Stimulated activated CD4-positive, alpha-beta T cell treated with anti-CD3 and anti-CD28 coated beads, Interleukin-4, amount 100 ng/mL, for 48 hours (primary cell): ENCODE data around the gene SIX4.

Experiments
- DNase-seq, 2 donors: peaks; one replicate each; pipeline ENCODE4 v3.0.0-alpha.2; 2020; ENCODE audit warnings: low read depth in 2 of 2

The SIX4 gene

GRCh38 chr14:60722107-60722356, 2.1 kb downstream of the SIX4 start:
- no peak for DNase-seq

DNA sequence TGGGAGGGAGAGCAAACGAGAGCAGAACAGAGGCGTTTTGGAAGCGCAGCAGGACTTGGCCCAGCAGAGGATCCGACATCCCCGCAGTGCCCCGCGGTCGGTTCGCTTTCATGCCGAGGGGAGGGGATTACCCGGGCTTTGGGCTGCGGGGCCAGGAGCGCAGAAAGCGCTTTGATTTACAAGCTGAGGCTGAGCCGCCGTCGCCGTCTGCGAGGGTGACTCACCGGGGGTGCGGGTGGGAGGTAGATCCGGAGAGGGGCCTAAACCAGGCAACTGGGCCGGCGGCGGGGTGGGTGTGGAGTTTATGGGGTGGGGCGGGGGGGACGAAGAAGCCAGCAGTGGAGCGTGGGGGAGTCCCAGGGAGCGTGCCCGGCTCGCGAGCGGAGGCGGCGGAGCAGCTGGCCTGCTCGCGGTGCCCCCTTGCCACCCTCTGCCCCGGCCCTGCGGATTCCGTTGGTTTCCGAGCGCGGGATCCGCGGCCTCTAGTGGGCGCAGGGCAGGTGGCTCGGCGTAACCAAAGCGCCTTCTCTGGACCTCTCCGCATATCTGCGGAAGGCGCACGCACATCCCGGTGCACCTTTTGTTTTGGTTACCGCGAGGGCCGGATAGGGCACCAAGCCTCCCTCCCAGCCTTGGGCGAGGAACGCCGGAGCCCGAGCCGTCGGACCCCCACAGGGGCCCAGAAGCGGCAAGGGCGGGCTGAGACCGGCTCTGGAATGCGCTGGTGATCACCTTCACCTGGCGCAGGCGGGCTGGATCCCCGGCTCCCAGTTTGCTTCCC, 2.6 kb downstream of the SIX4 start:
- peak in 1 of 2 donors; percentile 35 for DNase-seq

DNA sequence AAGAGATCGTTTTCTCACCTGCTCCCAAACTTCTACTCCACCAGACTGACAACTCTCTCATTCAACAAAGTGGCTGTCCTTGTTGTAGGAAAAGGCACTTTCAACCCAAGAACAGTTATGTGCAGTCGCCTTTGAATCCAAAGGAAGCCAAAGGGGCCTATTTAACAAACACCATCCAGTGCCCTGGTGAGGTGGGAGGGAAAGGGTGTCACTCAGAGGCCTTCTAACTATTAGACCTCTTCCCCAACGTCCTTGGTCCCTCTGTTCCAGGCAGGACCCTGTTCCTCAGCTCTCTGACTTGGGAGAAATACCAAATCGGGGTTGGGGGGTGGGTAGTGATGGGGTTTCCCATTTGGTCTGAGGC, 3.2 kb downstream of the SIX4 start:
- no peak for DNase-seq

- DNase-seq = no peak
Measured at GRCh38 chr14:60720391-60720790, 3.8 kb downstream of the SIX4 start.

- DNase-seq = no peak
Measured at GRCh38 chr14:60713513-60713912, 10.6 kb downstream of the SIX4 start.

DNA sequence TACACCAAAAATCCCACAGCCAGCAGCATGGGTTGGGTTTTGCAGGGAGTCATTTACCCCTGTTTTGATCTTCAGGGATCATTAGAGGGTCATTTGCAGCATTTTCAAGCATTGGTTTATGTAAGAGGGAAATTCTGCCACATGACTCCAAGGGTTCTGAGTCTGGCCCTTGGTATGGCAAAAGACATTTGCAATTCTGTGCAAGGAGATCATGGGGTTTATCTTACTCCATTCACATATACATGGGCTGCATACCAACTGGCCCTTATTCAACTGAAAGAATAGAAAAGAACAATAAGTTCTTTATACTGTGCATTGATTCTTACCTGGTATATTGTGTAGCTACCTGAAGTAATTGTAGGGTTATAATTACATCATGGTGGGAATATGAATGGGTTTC, 13.7 kb downstream of the SIX4 start:
- DNase-seq = no peak

- no peak for DNase-seq
Measured at GRCh38 chr14:60707858-60708257, 16.3 kb downstream of the SIX4 start.

DNA sequence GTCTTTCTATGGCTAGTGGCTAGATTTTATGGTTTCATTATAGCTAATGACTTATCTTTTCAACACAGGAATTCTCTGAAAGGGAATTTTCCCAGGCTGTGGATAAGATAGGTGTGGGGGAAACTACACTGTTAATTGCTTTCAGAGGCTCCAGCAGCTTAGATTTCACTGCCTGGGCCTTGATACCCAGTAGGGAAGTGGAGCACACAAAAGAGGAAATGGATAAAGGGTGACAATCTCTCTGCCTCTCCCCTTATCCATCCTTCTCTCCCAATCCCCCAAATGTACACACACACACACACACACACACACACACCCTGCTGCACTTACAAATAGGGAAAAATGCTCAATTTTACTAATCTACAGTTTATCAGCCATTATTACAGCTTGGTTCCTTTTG, 19.1 kb downstream of the SIX4 start:
- no peak for DNase-seq

- DNase-seq = no peak
Measured at GRCh38 chr14:60700598-60700997, 23.6 kb downstream of the SIX4 start.

DNA sequence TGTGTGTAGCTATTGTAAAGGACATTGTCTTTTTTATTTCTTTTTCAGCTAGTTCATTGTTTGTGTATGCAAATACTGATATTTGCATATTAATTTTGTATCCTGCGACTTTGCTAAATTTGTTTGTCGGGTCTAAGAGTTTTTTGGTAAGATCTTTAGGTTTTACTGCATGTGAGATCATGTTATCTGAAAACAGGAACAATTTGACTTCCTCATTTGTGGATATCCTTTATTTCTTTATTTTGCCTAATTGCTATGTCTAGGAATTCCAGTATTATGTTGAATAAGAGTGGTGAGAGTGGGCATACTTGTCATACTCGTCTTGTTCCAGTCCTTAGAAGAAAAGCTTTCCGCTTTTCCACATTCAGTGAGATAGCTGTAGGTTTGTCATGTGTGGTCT, 28.8 kb downstream of the SIX4 start:
- no peak for DNase-seq

- no peak for DNase-seq
Measured at GRCh38 chr14:60691383-60692113, 32.6 kb downstream of the SIX4 start.

DNA sequence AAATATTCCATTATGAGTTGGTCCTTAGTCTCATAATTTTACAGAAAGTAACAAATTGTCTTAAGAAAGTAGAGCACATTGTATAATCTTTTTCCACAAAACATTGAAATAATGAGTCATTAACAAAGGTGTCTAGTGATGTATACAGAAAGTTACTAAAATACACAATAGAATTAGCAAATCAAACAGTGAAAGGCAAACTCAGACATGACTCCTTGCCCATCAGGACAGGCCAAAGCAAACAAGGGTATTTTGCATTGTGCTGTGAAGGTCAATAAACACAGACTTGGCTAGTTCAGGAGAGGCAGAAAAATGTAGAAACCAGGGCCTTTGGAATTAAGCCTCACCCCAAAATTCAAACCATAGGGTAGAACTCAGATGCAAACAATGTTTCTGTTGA, 37.3 kb downstream of the SIX4 start:
- DNase-seq = no peak

DNA sequence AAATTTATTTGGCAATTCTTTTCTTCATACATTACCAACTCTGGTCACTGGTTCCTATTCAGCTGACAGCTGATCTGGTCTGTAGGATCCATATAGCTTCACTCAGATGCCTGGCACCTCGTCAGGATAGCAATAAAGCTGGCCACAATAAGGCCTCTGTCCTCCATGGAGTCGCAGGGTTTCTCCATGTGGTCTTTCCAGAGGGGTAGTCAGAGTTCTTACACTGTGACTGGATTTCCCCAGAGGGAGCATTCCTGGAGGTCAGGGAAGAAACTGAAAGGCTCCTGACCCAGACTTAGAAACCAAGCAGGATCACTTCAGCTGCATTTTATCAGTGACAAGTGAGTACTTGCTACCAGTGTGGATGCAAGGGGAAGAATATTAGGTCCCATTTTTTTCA, 39.9 kb downstream of the SIX4 start:
- DNase-seq = no peak

DNA sequence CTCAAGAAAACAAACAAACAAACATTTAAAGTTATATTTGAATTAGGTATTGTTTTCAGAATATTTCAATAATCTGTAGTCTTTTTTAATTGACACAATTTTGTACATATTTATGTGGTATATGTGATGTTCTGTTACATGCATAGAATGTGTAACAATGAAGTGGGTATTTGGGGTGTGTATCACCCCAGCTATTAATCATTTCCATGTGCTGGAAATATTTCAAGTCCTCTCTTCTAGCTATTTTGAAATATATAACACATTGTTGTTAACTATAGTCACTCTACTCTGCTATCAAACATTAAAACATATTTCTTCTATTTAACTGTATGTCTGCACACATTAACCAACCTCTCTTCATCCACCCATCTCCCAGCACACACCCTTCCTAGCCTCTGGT, 42.9 kb downstream of the SIX4 start:
- DNase-seq = no peak

- no peak for DNase-seq
Measured at GRCh38 chr14:60680511-60680910, 43.6 kb downstream of the SIX4 start.

GRCh38 chr14:60679566-60680258, 44.4 kb downstream of the SIX4 start:
- DNase-seq = no peak

DNA sequence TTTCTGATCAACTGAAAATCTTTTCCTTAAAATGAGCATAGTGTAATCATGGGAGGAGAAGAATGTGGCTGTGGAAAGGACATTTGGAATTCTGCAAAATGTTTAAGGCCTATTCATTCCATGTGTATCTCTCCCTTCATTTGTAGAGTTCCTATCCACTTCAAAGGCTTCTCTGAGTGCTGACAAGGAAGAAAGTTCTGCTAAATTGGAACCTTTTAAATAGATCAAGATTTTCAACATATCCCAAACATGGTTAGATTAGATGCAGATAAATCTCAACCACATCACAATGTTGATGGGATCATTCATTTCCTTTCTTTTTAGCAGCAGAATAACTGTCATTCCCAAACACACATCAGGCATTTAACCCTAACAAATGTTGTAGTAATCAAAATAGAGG, 46.5 kb downstream of the SIX4 start:
- no peak for DNase-seq

DNA sequence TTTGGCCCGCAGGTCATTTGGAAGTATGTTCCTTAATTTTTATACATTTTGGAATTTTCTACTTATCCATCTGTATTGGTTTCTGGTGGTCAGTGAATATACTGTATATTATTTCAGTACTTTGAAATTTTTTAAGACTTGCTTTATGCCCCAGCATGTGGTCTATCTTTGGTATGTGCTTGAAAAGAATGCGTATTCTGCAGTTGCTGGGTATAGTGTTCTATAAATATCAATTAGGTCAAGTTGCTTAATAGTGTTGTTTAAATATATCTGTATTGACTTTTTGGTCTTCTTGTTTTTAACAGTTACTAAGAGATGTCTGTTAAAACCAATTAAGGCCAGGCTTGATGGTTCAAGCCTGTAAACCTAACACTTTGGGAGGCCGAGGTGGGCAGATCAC, 53.2 kb downstream of the SIX4 start:
- no peak for DNase-seq

DNA sequence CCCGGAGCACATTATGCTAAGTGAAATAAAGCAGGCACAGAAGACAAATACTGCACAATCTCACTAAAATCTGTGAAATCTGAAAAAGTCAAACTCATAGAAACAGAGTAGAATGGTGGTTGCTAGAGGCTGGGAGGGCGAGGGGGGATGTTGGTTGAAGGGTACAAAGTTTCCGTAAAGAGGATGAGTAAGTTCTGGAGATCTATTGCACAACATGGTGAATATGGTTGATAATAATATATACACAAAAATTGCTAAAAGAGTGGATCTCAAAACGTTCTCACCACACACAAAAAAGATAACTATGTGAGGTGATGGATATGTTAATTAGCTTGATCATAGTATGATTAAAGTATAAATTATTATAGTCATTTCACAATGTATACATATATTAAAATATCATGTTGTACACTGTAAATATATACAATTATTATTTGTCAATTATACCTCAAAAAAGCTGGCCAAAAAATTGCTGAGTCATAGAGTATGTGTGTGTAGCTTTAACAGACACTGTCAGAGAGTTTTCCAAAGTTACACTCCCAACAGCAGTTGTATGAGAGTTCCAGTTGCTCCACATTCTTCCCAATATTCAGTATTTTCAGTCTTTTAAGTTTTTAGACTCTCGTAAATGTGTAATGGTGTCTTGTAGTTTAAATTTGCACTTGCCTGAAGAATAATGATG, 55.6 kb downstream of the SIX4 start:
- DNase-seq = no peak

DNA sequence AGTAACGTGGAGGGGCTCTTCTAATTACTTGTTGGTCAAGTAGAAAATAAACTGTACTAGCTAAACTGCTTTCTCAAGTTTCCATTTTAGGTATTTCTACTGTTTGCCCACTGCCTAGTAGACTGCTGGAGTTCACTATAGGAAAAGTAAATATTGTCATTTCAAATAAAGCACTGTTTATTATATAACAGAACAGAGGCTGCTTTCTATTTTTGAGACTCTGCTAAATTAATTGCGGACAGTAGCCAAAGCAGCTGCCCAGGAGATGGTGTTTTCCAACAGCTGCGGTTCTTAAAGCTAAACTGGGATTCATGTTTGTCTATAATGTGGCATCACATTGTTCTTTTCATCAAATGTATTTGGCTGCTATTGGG, 59.0 kb downstream of the SIX4 start:
- no peak for DNase-seq

- no peak for DNase-seq
Measured at GRCh38 chr14:60662982-60663381, 61.2 kb downstream of the SIX4 start.

DNA sequence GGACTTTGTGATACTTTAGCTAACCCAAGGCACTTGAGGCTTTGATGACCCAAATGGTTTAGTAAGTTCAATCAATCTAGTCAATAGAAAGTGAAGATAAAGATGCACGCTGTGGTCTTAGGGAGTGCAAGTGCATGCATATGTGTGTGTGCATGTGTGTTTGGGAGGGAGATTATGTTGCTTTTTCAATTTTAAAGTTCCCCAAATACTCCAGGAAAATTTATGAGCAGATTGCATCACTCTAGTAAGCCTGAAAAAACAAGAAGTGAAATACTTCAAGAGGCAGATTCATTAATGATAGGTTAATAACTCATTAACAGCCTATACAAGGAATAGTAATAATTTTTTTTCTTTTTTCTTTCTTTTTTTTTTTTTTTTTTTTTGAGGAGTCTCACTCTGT, 62.4 kb downstream of the SIX4 start:
- DNase-seq = no peak
